Fibroblast of villous mesenchyme (primary cell): ENCODE results near the gene POMC. TPM values are rescaled to one million over a fixed set of nuclear protein-coding genes. Genes with fewer than 3 reads are reported as not detected.

Experiments used
- DNase-seq: peaks from one replicate; pipeline ENCODE4 v3.0.0-alpha.2; 2010; ENCODE audit warnings: low read depth
- H3K4me3 ChIP-seq: 2 replicates; pipeline ENCODE4 v1.5.1; 2011; ENCODE audit warnings: low read depth, mild to moderate bottlenecking, low read length
- total RNA-seq: library from RNA; depleted of rRNA; stranded (reverse); fragments of >200 nt; gene quantifications from 2 replicates; pipeline ENCODE4 v1.2.3, GENCODE V29; 2012
- TF ChIP-seq, protein P1 (sequence below): IDR thresholded peaks from 2 replicates; pipeline ENCODE4 v1.5.1; 2012; ENCODE audit warnings: low read depth, mild to moderate bottlenecking, low read length; ENCODE audit not compliant: insufficient read depth

Gene POMC
- total RNA-seq, 1 donor: not detected

DNA sequence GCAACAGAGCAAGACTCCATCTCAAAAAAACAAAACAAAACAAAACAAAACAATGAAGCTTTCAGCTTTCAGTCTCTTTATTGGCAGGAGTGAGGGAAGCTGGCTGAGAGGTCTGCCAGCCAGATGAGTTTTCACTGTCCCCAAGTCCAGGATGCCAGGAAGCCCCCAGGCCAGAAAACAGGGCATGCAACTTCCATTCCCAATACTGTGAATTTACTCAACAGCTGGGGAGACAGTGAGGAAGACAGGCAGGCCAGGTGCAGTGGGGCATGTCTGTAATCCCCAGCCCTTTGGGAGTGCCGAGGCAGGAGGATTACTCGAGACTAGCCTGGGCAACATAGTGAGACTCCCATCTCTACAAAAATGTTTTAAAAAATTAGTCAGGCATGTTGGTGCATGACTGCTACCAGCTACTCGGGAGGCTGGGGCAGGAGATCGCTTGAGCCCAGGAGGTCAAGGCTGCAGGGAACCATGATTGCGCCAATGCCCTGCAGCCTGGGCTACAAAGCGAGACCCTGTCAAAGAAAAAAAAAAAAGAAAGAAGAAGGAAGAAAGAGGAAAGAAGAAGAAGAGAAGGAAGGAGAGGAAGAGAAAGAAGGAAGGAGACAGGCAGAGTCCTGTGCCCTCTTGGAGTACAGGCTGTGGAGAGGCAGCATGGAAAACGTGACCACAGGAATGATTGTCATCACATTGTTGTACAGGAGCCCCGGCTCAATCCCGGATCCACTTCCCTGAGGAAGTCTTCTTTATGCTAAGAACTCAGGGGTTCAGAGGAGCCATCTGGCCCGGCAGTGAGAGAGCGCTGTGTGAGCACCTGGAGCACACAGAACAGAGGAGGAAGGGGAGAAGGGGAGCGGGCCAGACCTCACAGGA lies 29.2 kb upstream of the POMC start:
- TF ChIP-seq, protein P1, sequence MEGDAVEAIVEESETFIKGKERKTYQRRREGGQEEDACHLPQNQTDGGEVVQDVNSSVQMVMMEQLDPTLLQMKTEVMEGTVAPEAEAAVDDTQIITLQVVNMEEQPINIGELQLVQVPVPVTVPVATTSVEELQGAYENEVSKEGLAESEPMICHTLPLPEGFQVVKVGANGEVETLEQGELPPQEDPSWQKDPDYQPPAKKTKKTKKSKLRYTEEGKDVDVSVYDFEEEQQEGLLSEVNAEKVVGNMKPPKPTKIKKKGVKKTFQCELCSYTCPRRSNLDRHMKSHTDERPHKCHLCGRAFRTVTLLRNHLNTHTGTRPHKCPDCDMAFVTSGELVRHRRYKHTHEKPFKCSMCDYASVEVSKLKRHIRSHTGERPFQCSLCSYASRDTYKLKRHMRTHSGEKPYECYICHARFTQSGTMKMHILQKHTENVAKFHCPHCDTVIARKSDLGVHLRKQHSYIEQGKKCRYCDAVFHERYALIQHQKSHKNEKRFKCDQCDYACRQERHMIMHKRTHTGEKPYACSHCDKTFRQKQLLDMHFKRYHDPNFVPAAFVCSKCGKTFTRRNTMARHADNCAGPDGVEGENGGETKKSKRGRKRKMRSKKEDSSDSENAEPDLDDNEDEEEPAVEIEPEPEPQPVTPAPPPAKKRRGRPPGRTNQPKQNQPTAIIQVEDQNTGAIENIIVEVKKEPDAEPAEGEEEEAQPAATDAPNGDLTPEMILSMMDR: no peak
- H3K4me3 ChIP-seq: no peak overlapping the region
- peak; percentile 5 for DNase-seq

DNA sequence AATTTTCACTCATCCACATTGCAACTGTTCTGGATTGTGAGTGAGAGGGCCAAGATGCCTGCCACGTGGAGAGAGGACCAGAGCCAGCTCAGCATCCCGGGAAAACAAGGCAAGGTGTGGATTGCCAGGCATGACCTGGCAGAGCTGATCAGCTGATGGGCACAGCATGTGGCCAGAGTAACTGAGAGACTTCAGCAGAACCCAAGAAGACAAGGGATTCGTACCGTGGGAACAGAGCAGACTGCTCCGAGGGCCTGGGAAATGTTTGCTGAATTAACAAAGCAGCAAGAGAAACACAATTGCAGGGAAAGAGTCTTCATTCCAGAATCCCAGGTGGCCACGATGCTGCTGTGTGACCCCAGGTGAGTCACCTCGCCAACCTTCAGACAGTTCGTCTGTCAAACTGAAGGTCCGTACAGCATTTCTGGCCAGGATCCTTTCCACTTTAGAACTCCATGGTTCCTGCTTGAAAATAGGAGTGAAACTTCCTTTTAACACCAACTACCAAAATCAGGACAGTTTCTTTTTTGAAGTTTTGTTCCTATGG lies 26.3 kb upstream of the POMC start:
- H3K4me3 ChIP-seq: no peak overlapping the region
- TF ChIP-seq, protein P1: no peak
- DNase-seq: no peak

DNA sequence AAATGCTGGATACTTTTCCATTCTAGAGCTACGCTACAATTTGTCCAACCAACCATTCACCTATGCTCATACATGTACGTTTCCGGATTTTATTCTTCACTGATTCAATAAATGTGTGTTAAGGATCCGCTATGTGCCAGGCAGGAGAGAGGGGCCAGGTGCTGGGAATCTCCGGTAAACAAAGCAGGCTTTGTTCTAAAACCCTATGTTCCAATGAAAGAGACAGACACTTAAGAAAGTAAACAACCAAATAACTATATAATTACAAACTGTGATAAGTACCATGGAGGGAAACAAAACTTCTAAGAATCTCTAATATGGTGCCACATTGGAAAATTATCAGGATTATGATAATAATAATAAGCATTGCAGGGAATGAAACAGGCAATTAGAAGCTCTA lies 22.2 kb upstream of the POMC start:
- H3K4me3 ChIP-seq: no peak overlapping the region
- no peak for DNase-seq
- TF ChIP-seq, protein P1: no peak

DNA sequence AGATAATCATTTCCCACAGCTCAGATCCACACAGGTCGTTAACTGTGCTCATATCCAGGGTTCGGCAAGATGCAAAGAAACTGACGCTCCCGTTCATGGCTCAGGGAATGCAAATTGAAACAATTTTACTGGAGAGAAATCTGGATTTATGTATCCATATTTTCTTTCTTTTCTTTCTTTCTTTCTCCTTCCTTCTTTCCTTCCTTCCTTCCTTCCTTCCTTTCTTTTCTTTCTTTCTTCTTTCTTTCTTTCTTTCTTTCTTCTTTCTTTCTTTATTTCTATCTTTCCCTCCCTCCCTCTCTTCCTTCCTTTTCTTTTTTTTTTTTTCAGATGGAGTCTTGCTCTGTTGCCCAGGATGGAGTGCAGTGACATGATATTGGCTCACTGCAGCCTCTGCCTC lies 20.0 kb upstream of the POMC start:
- TF ChIP-seq, protein P1: no peak
- no peak overlapping the region for H3K4me3 ChIP-seq
- no peak for DNase-seq

DNA sequence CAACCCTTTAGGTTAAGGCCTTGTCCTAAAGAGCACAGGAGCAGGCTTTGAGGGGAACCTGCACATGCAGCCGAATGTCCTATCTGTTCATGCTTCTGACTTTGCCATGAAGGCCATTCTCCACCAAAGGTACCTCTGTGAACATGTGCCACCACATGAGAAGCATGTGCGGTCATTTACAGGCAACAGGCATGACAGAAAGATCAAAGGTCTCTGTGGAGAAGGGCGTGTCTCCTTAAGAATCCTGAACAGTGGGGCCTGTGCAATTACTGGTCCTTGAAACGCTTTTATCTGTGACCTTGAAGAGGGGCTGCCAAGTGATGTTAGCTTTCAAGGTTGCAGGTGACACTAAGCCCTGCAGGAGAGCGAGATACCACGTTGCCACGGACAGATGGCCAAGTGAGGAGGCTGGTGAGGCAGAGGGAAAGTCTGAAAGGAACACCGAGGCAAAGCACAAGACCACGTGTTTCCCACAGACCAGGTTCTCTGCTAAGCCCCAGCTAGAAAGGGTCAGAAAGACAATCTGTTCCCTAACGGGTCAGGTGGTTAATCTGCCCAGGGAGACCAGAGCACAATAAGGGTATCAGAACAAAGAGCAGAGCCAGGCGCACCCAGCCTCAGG lies 19.5 kb upstream of the POMC start:
- TF ChIP-seq, protein P1: no peak
- DNase-seq: no peak
- no peak overlapping the region for H3K4me3 ChIP-seq

DNA sequence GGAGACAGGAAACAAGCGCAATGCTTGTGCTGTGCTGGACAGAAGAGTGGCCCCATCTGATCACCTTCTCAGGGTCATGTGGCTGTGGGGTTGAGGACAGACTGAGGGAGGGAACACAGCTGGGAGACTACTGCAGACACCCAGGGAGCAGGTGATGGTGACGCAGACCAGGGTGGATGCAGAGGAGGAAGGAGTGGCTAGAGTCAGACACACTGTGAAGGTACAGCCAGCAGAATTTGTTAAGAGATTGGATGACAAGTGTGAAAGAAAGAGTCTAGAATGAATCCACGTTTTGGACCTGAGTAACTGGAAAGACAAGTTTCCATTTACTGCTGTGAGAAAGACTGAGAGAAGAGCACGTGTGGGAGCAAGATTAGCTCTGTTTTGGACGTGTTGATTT lies 15.9 kb upstream of the POMC start:
- no peak overlapping the region for H3K4me3 ChIP-seq
- TF ChIP-seq, protein P1: no peak
- DNase-seq: no peak
